ENCODE results near the gene WBP11.

WBP11 gene

DNA sequence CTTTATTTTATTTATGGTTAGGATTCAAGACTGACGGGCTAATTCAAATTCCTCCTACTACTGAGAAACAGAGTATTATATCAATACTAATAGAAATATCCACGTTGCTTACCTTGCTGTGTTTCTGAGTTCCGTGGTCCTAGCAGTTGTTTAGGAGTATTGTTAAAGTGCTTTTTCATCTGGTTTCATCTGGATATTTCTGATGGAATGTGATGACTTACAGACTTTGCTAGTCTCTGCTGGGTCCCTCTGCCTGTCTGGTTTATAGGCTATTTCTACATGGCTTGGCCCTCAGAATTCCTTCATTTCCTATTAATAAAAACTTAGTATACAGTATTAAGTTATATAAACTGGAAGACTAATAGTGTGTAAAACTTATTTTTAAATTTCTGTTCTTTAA, 10.7 kb upstream of the WBP11 start, which contains the start of gene SMCO3:
SMCO3 (minus strand) TSS at position 169 of the 400 bp plus-strand sequence. CDS start 7,502 bp downstream, outside the sequence.
- FAIRE-seq (no peak), DNase-seq (ENCODE audit: insufficient read length) (no peak)
- TF ChIP-seq POLR2A (IDR thresholded peaks at IDR 0.05; ENCODE audit: low read depth, low read length) (no peak), POLR2AphosphoS5 (IDR thresholded peaks at IDR 0.05; ENCODE audit: low read depth, low read length) (no peak), TAF1 (IDR thresholded peaks at IDR 0.05; ENCODE audit: borderline replicate concordance, low read depth, low read length) (no peak)

DNA sequence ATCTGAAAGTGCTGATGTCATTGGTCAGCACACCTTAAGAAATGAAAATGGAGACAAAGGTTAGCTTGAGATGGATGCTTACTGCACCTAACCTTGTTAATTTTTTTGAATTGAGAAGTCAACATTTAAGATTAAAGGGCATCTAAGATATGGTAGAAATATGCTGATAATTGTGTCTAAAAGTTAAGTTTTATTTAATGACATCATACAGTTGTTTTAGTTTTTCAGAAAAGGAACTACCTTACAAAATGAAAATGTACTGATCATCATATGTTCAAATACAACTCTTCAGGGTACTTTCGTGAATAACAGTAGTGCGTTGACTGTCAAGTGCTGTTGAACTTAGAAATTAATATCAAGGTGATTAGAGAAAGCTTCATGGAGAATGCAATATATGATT, 8.2 kb upstream of the WBP11 start:
- FAIRE-seq = no peak

DNA sequence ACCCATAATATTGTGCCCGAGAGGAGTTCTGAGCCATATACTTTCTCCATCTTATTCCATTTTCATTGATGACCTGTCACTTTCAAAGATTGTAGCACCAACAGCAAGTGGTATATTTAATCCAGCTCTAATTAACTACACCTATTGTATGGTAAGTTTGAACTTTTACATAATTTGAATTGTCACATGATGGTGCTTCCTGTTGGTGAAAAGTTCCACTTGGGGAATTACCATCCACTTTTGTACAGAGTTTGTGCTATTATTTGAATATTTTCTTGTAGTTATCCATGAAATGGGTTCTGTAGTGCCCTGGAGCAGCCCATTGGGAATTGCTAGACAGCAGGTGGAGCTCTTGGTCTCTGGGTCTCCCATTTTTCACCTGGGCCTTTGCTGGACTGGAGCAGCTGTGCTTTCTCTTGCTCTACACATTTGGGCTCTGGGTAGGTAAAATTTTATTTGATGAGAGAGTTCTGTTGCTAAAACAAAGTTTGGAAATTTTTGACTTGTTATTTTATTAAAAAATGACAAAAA, 7.7 kb upstream of the WBP11 start:
- no peak for DNase-seq (ENCODE audit: insufficient read length)
- no peak for TF ChIP-seq POLR2AphosphoS5 (IDR thresholded peaks at IDR 0.05; ENCODE audit: low read depth, low read length)
- no peak for TF ChIP-seq POLR2A (IDR thresholded peaks at IDR 0.05; ENCODE audit: low read depth, low read length)
- no peak for TF ChIP-seq TAF1 (IDR thresholded peaks at IDR 0.05; ENCODE audit: borderline replicate concordance, low read depth, low read length)
- FAIRE-seq = peak; percentile 27

More for the DNA sequence above, 8.2 kb upstream of the WBP11 start:
- no peak for DNase-seq (ENCODE audit: insufficient read length)
- TF ChIP-seq POLR2AphosphoS5 (IDR thresholded peaks at IDR 0.05; ENCODE audit: low read depth, low read length) = no peak
- no peak for TF ChIP-seq POLR2A (IDR thresholded peaks at IDR 0.05; ENCODE audit: low read depth, low read length)
- TF ChIP-seq TAF1 (IDR thresholded peaks at IDR 0.05; ENCODE audit: borderline replicate concordance, low read depth, low read length) = no peak

DNA sequence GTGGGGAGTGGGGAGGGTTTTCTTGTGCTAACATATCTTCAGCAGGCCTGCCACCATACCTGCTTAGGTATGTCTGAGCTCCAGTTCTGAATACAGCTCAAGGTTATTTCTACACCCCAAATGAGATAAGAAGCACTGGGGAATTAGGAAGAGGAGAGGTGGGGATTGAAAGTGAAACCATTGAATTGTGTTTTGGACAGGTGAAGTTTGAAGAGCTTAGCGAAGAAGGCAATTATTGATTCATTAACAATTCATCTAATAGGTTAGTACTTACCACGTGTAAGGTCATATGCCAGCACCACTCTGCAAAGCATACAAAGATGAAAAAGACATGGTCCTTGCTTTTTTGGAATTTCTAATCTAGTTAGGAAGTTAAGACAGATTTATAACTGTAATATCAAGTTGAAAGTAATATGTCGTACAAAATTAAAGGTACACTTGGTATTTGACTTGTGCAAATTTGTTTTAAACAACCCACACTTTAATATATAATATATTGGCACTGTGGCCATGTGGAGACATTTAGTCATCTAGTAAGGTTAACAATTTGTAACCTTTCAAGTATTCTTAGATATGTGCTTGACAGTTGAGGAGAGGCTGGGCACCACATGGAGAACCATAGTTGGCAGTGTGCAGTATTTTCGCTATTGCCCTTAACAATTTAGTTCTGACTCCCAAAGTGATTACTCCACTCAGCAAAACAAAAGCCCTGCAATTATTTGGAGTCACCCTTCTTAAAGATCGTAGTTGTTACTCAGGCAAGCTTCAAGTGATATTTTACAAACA, 7.1 kb upstream of the WBP11 start:
- FAIRE-seq (peak; percentile 48), DNase-seq (ENCODE audit: insufficient read length) (no peak)
- no peak for TF ChIP-seq TAF1 (IDR thresholded peaks at IDR 0.05; ENCODE audit: borderline replicate concordance, low read depth, low read length)
- no peak for TF ChIP-seq POLR2AphosphoS5 (IDR thresholded peaks at IDR 0.05; ENCODE audit: low read depth, low read length)
- TF ChIP-seq POLR2A (IDR thresholded peaks at IDR 0.05; ENCODE audit: low read depth, low read length) = no peak

DNA sequence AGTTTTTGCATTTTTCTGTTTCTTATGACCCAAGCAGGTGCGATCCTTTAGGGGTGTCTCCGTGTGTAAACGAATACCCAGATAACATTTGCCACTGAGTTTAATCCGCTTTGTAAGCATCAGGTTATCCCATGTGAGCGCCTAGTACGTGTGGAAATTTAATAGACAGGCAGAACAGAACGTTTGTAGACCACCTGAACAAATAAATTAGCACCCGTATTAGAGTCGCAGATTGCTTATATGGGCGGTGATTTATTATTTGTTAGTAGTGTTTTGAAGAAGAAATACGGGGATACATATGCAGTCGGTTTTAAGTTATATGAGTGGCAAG, 517 bp upstream of the WBP11 start:
- FAIRE-seq = no peak
- DNase-seq (ENCODE audit: insufficient read length) = no peak
- TF ChIP-seq POLR2A (IDR thresholded peaks at IDR 0.05; ENCODE audit: low read depth, low read length) = no peak
- TF ChIP-seq TAF1 (IDR thresholded peaks at IDR 0.05; ENCODE audit: borderline replicate concordance, low read depth, low read length) = no peak
- TF ChIP-seq POLR2AphosphoS5 (IDR thresholded peaks at IDR 0.05; ENCODE audit: low read depth, low read length) = no peak

DNA sequence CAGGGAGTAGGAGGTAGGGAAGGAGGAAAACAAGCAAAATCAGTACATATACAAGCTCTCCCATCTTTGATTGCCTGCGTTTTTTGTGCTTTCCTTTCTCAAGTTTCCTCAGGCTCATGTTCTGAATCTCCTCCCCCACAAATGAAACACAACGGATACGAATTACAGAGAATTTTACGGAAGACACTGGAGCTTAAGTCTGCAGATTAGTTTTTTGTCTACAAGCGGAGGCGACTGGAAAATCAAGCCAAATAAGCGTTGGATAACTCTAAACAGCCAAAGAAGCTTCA, 612 bp downstream of the WBP11 start:
- TF ChIP-seq TAF1 (IDR thresholded peaks at IDR 0.05; ENCODE audit: borderline replicate concordance, low read depth, low read length) (no peak), POLR2A (IDR thresholded peaks at IDR 0.05; ENCODE audit: low read depth, low read length) (no peak), POLR2AphosphoS5 (IDR thresholded peaks at IDR 0.05; ENCODE audit: low read depth, low read length) (no peak)
- DNase-seq (ENCODE audit: insufficient read length) (no peak), FAIRE-seq (no peak)

DNA sequence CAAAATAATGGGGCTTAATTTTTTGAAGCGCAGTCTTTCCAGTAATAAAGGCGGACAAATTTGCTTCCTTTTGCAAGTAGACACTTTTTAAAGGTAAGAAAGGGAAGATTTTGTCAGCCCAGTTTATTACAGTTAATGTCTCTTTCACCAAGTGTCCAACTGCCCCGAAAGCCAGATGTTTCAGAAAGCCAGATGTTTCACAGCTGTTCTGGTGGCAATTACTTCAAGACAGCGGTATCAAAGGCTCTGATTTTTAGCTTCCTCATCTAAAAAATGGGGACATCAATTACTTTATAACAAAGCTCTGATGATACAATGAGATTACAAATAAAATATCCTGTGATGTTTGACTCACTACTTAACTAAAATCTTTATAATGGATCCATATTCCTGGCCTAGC, 1.0 kb downstream of the WBP11 start:
- DNase-seq (ENCODE audit: insufficient read length) (no peak), FAIRE-seq (no peak)

DNA sequence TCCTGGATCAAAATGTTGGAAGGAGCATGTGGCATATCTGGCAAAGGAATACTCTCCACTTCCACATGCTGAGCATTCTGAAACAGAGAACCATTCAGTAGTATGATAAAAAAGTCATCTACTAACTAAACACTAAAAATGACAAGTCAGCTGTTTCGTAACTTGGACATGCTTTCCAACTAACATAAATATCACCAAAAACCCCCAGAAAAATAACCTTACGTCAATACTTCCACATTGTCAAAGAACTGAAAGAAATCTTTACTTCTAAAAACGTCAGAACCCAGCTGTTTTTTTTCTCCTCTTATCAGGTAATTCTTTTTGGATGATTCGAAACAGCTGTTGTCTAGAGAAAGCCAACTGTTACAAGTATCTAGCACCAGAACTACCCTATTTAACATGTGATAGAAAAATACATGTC, 8.2 kb downstream of the WBP11 start:
- peak; percentile 14 for FAIRE-seq
- TF ChIP-seq TAF1 (IDR thresholded peaks at IDR 0.05; ENCODE audit: borderline replicate concordance, low read depth, low read length) = no peak
- no peak for TF ChIP-seq POLR2AphosphoS5 (IDR thresholded peaks at IDR 0.05; ENCODE audit: low read depth, low read length)
- TF ChIP-seq POLR2A (IDR thresholded peaks at IDR 0.05; ENCODE audit: low read depth, low read length) = no peak
- no peak for DNase-seq (ENCODE audit: insufficient read length)

More for the DNA sequence above, 1.0 kb downstream of the WBP11 start:
- TF ChIP-seq POLR2A (IDR thresholded peaks at IDR 0.05; ENCODE audit: low read depth, low read length) (no peak), TAF1 (IDR thresholded peaks at IDR 0.05; ENCODE audit: borderline replicate concordance, low read depth, low read length) (no peak), POLR2AphosphoS5 (IDR thresholded peaks at IDR 0.05; ENCODE audit: low read depth, low read length) (no peak)

DNA sequence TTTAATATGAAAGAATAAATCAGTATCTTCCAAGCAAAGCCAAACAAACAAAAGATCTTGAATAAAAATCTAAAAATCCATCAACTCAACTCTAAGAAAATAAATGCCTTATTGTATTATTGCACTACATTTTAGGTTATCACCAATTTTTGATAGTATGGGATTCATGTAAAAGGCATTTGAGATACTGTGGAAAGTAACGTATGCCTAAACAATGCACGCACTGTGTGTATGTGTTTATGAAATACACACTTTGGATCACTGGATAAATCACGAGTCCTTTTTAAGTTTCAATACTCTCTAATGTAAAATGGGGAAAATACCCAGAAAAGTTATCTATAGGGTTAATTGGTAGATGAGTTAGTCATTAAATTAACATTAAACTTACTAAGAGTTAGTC, 17.7 kb downstream of the WBP11 start:
- peak; percentile 17 for FAIRE-seq
- no peak for TF ChIP-seq TAF1 (IDR thresholded peaks at IDR 0.05; ENCODE audit: borderline replicate concordance, low read depth, low read length)
- no peak for TF ChIP-seq POLR2AphosphoS5 (IDR thresholded peaks at IDR 0.05; ENCODE audit: low read depth, low read length)
- TF ChIP-seq POLR2A (IDR thresholded peaks at IDR 0.05; ENCODE audit: low read depth, low read length) = no peak
- no peak for DNase-seq (ENCODE audit: insufficient read length)

DNA sequence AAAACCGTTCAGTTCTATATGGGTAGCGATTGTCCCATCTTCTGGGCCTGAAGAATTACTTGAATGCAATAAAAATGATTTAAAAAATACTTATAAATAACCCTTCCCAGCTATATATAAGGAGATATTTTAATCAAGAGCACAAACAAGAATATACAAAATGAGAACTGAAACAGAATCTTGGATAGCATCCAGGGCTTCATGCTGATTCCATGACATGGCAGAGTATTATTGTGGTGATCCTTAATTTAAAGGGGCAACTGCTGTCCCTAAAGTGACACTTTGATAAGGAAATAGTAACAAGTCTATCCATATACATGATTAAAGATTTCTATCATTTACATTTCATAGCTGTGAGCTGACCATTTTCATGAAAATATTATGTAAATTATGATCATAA, 18.8 kb downstream of the WBP11 start:
- TF ChIP-seq POLR2A (IDR thresholded peaks at IDR 0.05; ENCODE audit: low read depth, low read length) (no peak), POLR2AphosphoS5 (IDR thresholded peaks at IDR 0.05; ENCODE audit: low read depth, low read length) (no peak), TAF1 (IDR thresholded peaks at IDR 0.05; ENCODE audit: borderline replicate concordance, low read depth, low read length) (no peak)
- no peak for FAIRE-seq
- no peak for DNase-seq (ENCODE audit: insufficient read length)

DNA sequence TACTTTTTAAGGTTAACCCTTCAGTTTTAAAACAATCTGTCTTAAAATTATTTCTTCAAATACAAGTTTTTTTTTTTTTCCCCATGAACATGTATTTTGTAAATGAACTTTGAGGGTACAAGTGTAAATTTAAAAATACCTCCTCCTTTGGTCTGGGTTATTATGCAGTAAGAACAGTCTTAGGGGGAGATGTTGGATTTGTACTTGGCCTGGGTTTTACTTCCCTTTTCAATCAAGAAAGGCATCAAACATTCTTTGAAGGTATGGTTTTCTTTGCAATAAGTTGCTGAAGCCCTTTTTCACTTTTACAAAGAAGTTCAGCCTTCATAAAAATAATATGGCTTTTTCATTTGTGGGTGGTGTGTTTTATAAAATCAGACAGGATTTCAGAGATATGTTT, 20.5 kb downstream of the WBP11 start:
- peak; percentile 60 for FAIRE-seq
- no peak for TF ChIP-seq POLR2AphosphoS5 (IDR thresholded peaks at IDR 0.05; ENCODE audit: low read depth, low read length)
- TF ChIP-seq POLR2A (IDR thresholded peaks at IDR 0.05; ENCODE audit: low read depth, low read length) = no peak
- TF ChIP-seq TAF1 (IDR thresholded peaks at IDR 0.05; ENCODE audit: borderline replicate concordance, low read depth, low read length) = no peak
- DNase-seq (ENCODE audit: insufficient read length) = no peak

DNA sequence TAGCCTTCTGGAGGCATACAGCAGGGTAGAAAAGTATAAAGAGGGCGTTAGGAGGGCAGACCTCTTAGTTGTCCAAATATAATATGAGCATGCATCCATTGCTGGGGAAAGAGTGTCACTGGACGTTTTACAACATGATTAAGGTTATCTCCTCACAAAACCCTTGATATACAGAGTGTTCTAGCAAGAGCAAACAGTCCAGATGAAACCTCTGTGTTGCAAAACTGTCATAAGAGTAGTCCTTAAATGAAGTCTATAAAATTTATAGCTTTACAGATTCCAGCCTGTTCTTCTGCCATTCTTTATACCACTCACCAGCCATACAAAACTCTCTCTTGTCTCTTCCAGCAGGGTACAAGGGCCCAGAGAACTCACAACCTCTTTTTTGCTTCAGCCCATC, 21.7 kb downstream of the WBP11 start:
- TF ChIP-seq POLR2AphosphoS5 (IDR thresholded peaks at IDR 0.05; ENCODE audit: low read depth, low read length) = no peak
- TF ChIP-seq TAF1 (IDR thresholded peaks at IDR 0.05; ENCODE audit: borderline replicate concordance, low read depth, low read length) = no peak
- no peak for TF ChIP-seq POLR2A (IDR thresholded peaks at IDR 0.05; ENCODE audit: low read depth, low read length)
- DNase-seq (ENCODE audit: insufficient read length) = no peak
- FAIRE-seq = no peak

Measured in GM12892 (cell line).